Measurements from ENCODE around the gene TNIK.

The TNIK gene

GRCh38 chr3:171301998-171302397 lies 158.2 kb downstream of the TNIK start:
- no peaks in the 10 kb centered on the region for H3K27me3 ChIP-seq (ENCODE audit: low read depth, low read length)
- H3K36me3 ChIP-seq (replicated peaks; ENCODE audit: low read depth, low read length), result peaks cover 15% of the 10 kb centered on the region
- H3K4me2 ChIP-seq (ENCODE audit: low read length), result no peak overlapping the region
- no peak overlapping the region for H3K9ac ChIP-seq (ENCODE audit: low read length)
- no peak overlapping the region for H3K4me3 ChIP-seq (ENCODE audit: low read length)
- H2AFZ ChIP-seq (ENCODE audit: low read depth, low read length), result no peak overlapping the region
- peaks cover 35% of the 10 kb centered on the region for H3K79me2 ChIP-seq (ENCODE audit: low read length)
- H3K9me3 ChIP-seq (ENCODE audit: insufficient read depth, low read length), result no peaks in the 10 kb centered on the region
- TF ChIP-seq EZH2phosphoT487 (IDR thresholded peaks at IDR 0.05; ENCODE audit: low read depth), result no peak
- TF ChIP-seq CTCF (IDR thresholded peaks at IDR 0.05; ENCODE audit: low read depth, low read length), result no peak
- no peaks in the 10 kb centered on the region for H4K20me1 ChIP-seq (ENCODE audit: insufficient read depth, low read length)
- H3K4me1 ChIP-seq (ENCODE audit: low read length), result peaks cover 30% of the 10 kb centered on the region
- no peak overlapping the region for H3K27ac ChIP-seq (ENCODE audit: low read length)

- TF ChIP-seq EZH2phosphoT487 (IDR thresholded peaks at IDR 0.05; ENCODE audit: low read depth) (no peak), CTCF (IDR thresholded peaks at IDR 0.05; ENCODE audit: low read depth, low read length) (no peak)
- H3K27me3 ChIP-seq (ENCODE audit: low read depth, low read length), result no peaks in the 10 kb centered on the region
Measured at GRCh38 chr3:171301002-171301401, 159.2 kb downstream of the TNIK start.

GRCh38 chr3:171297951-171298350 lies 162.3 kb downstream of the TNIK start:
- Histone ChIP-seq H3K4me2 (ENCODE audit: low read length) (no peak overlapping the region), H3K27me3 (ENCODE audit: low read depth, low read length) (no peaks in the 10 kb centered on the region), H3K36me3 (replicated peaks; ENCODE audit: low read depth, low read length) (peaks cover 15% of the 10 kb centered on the region), H2AFZ (ENCODE audit: low read depth, low read length) (no peak overlapping the region), H3K27ac (ENCODE audit: low read length) (no peak overlapping the region), H3K4me3 (ENCODE audit: low read length) (no peak overlapping the region), H3K9me3 (ENCODE audit: insufficient read depth, low read length) (no peaks in the 10 kb centered on the region), H3K79me2 (ENCODE audit: low read length) (peaks cover 15% of the 10 kb centered on the region), H3K9ac (ENCODE audit: low read length) (no peak overlapping the region), H4K20me1 (ENCODE audit: insufficient read depth, low read length) (no peaks in the 10 kb centered on the region), H3K4me1 (ENCODE audit: low read length) (peaks cover 33% of the 10 kb centered on the region)
- TF ChIP-seq EZH2phosphoT487 (IDR thresholded peaks at IDR 0.05; ENCODE audit: low read depth) (no peak), CTCF (IDR thresholded peaks at IDR 0.05; ENCODE audit: low read depth, low read length) (no peak)

More at GRCh38 chr3:171301002-171301401, 159.2 kb downstream of the TNIK start:
- H3K79me2 ChIP-seq (ENCODE audit: low read length), result peaks cover 28% of the 10 kb centered on the region
- no peaks in the 10 kb centered on the region for H4K20me1 ChIP-seq (ENCODE audit: insufficient read depth, low read length)
- H3K9ac ChIP-seq (ENCODE audit: low read length), result no peak overlapping the region
- H3K27ac ChIP-seq (ENCODE audit: low read length), result no peak overlapping the region
- H3K36me3 ChIP-seq (replicated peaks; ENCODE audit: low read depth, low read length), result peaks cover 15% of the 10 kb centered on the region
- H3K4me3 ChIP-seq (ENCODE audit: low read length), result no peak overlapping the region
- no peak overlapping the region for H2AFZ ChIP-seq (ENCODE audit: low read depth, low read length)
- peaks cover 27% of the 10 kb centered on the region for H3K4me1 ChIP-seq (ENCODE audit: low read length)
- no peak overlapping the region for H3K4me2 ChIP-seq (ENCODE audit: low read length)
- H3K9me3 ChIP-seq (ENCODE audit: insufficient read depth, low read length), result no peaks in the 10 kb centered on the region

GRCh38 chr3:171297207-171297606 lies 163.0 kb downstream of the TNIK start:
- Histone ChIP-seq H4K20me1 (ENCODE audit: insufficient read depth, low read length) (no peaks in the 10 kb centered on the region), H3K79me2 (ENCODE audit: low read length) (peaks cover 9% of the 10 kb centered on the region), H2AFZ (ENCODE audit: low read depth, low read length) (no peak overlapping the region), H3K27ac (ENCODE audit: low read length) (no peak overlapping the region), H3K9ac (ENCODE audit: low read length) (no peak overlapping the region), H3K4me1 (ENCODE audit: low read length) (peaks cover 33% of the 10 kb centered on the region), H3K36me3 (replicated peaks; ENCODE audit: low read depth, low read length) (peaks cover 12% of the 10 kb centered on the region), H3K4me3 (ENCODE audit: low read length) (no peak overlapping the region), H3K27me3 (ENCODE audit: low read depth, low read length) (no peaks in the 10 kb centered on the region), H3K9me3 (ENCODE audit: insufficient read depth, low read length) (no peaks in the 10 kb centered on the region), H3K4me2 (ENCODE audit: low read length) (no peak overlapping the region)
- TF ChIP-seq EZH2phosphoT487 (IDR thresholded peaks at IDR 0.05; ENCODE audit: low read depth), result no peak
- no peak for TF ChIP-seq CTCF (IDR thresholded peaks at IDR 0.05; ENCODE audit: low read depth, low read length)
